ENCODE measurements around the gene CAMK2A.

CAMK2A gene

GRCh38 chr5:150301901-150302300 lies 12.3 kb upstream of the CAMK2A start:
- peak overlapping the region in 1 of 2 donors; percentile 70 for H3K27ac ChIP-seq

GRCh38 chr5:150301170-150301505 lies 11.6 kb upstream of the CAMK2A start:
- DNase-seq (ENCODE audit: low spot score) = no peak
- TF ChIP-seq, protein P1, sequence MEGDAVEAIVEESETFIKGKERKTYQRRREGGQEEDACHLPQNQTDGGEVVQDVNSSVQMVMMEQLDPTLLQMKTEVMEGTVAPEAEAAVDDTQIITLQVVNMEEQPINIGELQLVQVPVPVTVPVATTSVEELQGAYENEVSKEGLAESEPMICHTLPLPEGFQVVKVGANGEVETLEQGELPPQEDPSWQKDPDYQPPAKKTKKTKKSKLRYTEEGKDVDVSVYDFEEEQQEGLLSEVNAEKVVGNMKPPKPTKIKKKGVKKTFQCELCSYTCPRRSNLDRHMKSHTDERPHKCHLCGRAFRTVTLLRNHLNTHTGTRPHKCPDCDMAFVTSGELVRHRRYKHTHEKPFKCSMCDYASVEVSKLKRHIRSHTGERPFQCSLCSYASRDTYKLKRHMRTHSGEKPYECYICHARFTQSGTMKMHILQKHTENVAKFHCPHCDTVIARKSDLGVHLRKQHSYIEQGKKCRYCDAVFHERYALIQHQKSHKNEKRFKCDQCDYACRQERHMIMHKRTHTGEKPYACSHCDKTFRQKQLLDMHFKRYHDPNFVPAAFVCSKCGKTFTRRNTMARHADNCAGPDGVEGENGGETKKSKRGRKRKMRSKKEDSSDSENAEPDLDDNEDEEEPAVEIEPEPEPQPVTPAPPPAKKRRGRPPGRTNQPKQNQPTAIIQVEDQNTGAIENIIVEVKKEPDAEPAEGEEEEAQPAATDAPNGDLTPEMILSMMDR (IDR thresholded peaks at IDR 0.05) = no peak
- Histone ChIP-seq H3K4me3 (no peak overlapping the region), H3K27ac (no peak overlapping the region)

More at GRCh38 chr5:150301901-150302300, 12.3 kb upstream of the CAMK2A start:
- peak overlapping the region; percentile 68 for H3K4me3 ChIP-seq
- TF ChIP-seq, protein P1 (IDR thresholded peaks at IDR 0.05) = no peak
- DNase-seq (ENCODE audit: low spot score) = no peak

DNA sequence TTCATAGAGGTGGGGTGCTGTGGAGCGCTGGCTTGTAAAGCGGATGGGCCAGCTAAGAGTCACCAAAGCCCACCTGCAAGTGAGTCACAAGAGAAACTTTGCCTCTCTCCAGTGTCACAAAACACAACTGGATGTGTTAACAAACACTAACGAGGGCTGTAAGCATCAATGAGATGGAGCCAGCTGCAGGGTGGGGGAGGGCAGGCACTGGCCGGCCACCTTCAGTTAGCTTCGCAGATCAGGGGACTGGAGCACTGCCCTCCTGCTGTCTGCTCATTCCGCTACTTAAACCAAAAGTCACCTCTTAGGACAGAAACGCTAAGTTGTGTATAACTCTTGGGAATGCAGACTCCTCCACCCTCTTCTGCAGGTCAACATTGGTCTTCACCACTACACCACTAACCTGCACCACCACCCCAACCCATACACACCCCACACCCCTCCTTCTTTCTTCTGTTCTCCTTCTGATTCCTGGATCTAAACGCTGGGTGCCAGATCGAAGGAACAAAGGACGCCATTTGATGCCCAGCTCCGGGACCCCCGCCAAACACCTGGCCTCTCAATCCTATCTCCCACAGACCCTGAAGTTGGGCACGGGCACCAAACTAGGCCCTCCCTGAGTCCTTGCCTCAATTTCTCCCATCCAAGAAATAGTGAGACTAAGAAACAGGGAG lies 11.1 kb upstream of the CAMK2A start:
- TF ChIP-seq, protein P1 (IDR thresholded peaks at IDR 0.05) = no peak
- H3K27ac ChIP-seq = no peak overlapping the region
- DNase-seq (ENCODE audit: low spot score) = no peak
- no peak overlapping the region for H3K4me3 ChIP-seq

DNA sequence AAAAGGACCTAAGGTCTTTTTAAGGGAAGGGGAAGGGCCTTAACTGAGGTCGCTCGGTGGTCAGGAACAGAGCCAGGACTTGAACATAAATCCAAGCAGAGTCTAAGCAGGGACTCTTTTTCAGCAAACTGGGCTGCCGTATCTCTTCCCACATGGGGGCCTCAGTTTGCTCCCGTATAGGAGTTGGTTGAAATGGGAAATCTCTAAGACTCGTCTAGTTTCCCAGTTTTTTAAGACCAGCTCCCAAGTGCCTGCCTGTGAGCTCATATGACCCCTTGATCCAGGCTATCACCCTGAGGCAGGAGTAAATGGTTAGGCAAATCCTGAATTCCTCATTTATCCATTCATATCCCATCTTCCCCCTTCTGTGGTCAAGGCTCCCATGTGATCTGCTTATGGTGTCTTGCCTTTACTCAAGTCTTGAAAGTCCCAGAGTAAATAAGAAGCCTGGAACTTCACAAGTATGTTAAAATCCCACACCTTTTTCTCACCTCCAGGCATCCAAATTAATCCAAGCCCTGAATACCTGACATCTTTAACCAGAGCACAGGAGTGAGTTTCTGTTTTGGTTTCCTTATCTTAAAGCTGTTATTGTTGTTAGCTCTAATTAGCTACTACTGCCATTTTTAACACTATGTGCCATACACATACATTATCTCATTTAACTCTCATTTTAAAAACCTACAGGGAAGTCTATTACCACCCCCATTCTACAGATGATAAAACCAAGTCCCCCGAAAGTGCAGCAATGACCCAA lies 10.2 kb upstream of the CAMK2A start:
- H3K27ac ChIP-seq = peak overlapping the region; percentile 45 to 65
- no peak overlapping the region for H3K4me3 ChIP-seq
- TF ChIP-seq, protein P1 (IDR thresholded peaks at IDR 0.05) = no peak
- no peak for DNase-seq (ENCODE audit: low spot score)

DNA sequence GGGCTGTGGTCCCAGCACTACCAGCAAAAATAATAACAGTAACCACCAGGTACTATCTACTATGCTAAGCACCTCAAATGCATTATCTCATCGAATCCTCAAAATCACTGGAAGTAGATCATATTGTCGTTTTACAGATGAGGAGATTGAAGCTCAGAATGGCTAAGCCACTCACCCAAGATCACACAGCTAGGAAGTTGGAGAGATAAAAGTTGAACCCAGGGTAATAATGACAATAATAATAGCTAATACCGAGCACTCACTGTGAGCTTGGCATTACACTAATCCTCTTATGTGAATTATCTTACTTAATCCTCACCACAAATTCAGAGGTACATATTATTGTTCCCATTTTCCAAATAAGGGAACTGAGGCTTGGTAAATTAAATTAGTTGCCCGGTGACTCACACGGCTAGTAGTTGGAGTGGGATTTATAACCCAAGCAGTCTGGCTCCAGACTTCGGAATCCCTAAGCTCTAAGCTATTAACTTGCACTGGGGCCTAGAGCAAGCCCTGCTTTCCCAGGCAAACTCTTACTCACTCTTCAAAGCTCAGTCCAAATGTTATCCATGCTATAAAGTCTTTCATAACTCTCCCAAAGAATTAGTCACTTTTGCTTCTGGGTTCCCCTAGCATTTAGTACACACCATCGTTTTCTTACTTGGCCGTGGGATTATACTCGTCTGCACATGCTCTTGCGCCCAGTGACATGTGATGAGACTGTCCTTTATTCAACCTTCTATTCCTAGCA lies 9.3 kb upstream of the CAMK2A start:
- Histone ChIP-seq H3K27ac (peak overlapping the region; percentile 45 to 65), H3K4me3 (no peak overlapping the region)
- DNase-seq (ENCODE audit: low spot score) = no peak
- TF ChIP-seq, protein P1 (IDR thresholded peaks at IDR 0.05) = no peak

GRCh38 chr5:150297934-150298595 lies 8.5 kb upstream of the CAMK2A start:
- TF ChIP-seq, protein P1 (IDR thresholded peaks at IDR 0.05) = no peak
- no peak overlapping the region for H3K4me3 ChIP-seq
- no peak for DNase-seq (ENCODE audit: low spot score)
- H3K27ac ChIP-seq = peak overlapping the region in 1 of 2 donors; percentile 65
